ENCODE data around the gene ANO3.

The ANO3 gene

GRCh38 chr11:26698224-26698623, 366.3 kb downstream of the ANO3 start:
- Histone ChIP-seq H3K4me1 (ENCODE audit: control insufficient read depth, low read depth, low read length) (no peaks in the 10 kb centered on the region), H3K27ac (ENCODE audit: low read length) (no peak overlapping the region), H3K36me3 (ENCODE audit: control insufficient read depth, low read depth, low read length) (no peaks in the 10 kb centered on the region), H3K4me3 (ENCODE audit: low read length) (no peak overlapping the region), H3K27me3 (ENCODE audit: control insufficient read depth, insufficient read depth, low read length) (no peaks in the 10 kb centered on the region), H3K9ac (ENCODE audit: low read length) (no peak overlapping the region), H3K9me3 (ENCODE audit: control insufficient read depth, low read depth, low read length) (no peaks in the 10 kb centered on the region)

GRCh38 chr11:26700574-26701235, 368.8 kb downstream of the ANO3 start:
- no peaks in the 10 kb centered on the region for H3K4me1 ChIP-seq (ENCODE audit: control insufficient read depth, low read depth, low read length)
- no peaks in the 10 kb centered on the region for H3K9me3 ChIP-seq (ENCODE audit: control insufficient read depth, low read depth, low read length)
- H3K27ac ChIP-seq (ENCODE audit: low read length), result no peak overlapping the region
- no peaks in the 10 kb centered on the region for H3K36me3 ChIP-seq (ENCODE audit: control insufficient read depth, low read depth, low read length)
- H3K4me3 ChIP-seq (ENCODE audit: low read length), result no peak overlapping the region
- no peak overlapping the region for H3K9ac ChIP-seq (ENCODE audit: low read length)
- H3K27me3 ChIP-seq (ENCODE audit: control insufficient read depth, insufficient read depth, low read length), result no peaks in the 10 kb centered on the region

- Histone ChIP-seq H3K9ac (ENCODE audit: low read length) (no peak overlapping the region), H3K9me3 (ENCODE audit: control insufficient read depth, low read depth, low read length) (no peaks in the 10 kb centered on the region), H3K4me3 (ENCODE audit: low read length) (no peak overlapping the region), H3K27me3 (ENCODE audit: control insufficient read depth, insufficient read depth, low read length) (no peaks in the 10 kb centered on the region), H3K4me1 (ENCODE audit: control insufficient read depth, low read depth, low read length) (no peaks in the 10 kb centered on the region), H3K36me3 (ENCODE audit: control insufficient read depth, low read depth, low read length) (no peaks in the 10 kb centered on the region), H3K27ac (ENCODE audit: low read length) (no peak overlapping the region)
These were observed 370.5 kb downstream of the ANO3 start for GRCh38 chr11:26702406-26702805.

- H3K27me3 ChIP-seq (ENCODE audit: control insufficient read depth, insufficient read depth, low read length), result no peaks in the 10 kb centered on the region
- H3K9me3 ChIP-seq (ENCODE audit: control insufficient read depth, low read depth, low read length), result no peaks in the 10 kb centered on the region
- H3K4me1 ChIP-seq (ENCODE audit: control insufficient read depth, low read depth, low read length), result no peaks in the 10 kb centered on the region
- no peak overlapping the region for H3K4me3 ChIP-seq (ENCODE audit: low read length)
- no peak overlapping the region for H3K27ac ChIP-seq (ENCODE audit: low read length)
- H3K36me3 ChIP-seq (ENCODE audit: control insufficient read depth, low read depth, low read length), result no peaks in the 10 kb centered on the region
- no peak overlapping the region for H3K9ac ChIP-seq (ENCODE audit: low read length)
These were observed 371.7 kb downstream of the ANO3 start for GRCh38 chr11:26703411-26704191.

GRCh38 chr11:26704249-26704648, 372.3 kb downstream of the ANO3 start:
- Histone ChIP-seq H3K27me3 (ENCODE audit: control insufficient read depth, insufficient read depth, low read length) (no peaks in the 10 kb centered on the region), H3K4me3 (ENCODE audit: low read length) (no peak overlapping the region), H3K9ac (ENCODE audit: low read length) (no peak overlapping the region), H3K36me3 (ENCODE audit: control insufficient read depth, low read depth, low read length) (no peaks in the 10 kb centered on the region), H3K4me1 (ENCODE audit: control insufficient read depth, low read depth, low read length) (no peaks in the 10 kb centered on the region), H3K9me3 (ENCODE audit: control insufficient read depth, low read depth, low read length) (no peaks in the 10 kb centered on the region), H3K27ac (ENCODE audit: low read length) (no peak overlapping the region)

DNA sequence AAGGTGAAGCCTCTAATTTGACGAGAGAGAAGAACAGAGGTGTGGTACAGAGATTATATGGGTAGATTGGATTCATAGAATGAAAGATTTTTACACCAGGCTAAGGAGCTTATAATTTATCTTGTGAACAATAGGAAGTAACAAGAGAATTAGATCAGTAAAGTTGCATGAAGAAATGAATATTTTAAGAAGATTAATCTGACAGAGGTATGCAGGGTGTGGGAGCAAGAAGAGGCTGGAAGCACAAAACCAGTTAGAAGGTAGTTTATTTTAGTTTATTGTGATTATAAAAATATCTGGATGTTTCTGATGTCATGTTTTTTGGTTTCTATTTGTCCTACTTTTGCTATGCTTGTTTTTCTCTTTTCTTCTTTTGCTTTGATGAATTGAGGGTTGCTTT, 374.3 kb downstream of the ANO3 start:
- Histone ChIP-seq H3K27me3 (ENCODE audit: control insufficient read depth, insufficient read depth, low read length) (no peaks in the 10 kb centered on the region), H3K9me3 (ENCODE audit: control insufficient read depth, low read depth, low read length) (no peaks in the 10 kb centered on the region), H3K4me1 (ENCODE audit: control insufficient read depth, low read depth, low read length) (no peaks in the 10 kb centered on the region), H3K27ac (ENCODE audit: low read length) (no peak overlapping the region), H3K4me3 (ENCODE audit: low read length) (no peak overlapping the region), H3K9ac (ENCODE audit: low read length) (no peak overlapping the region), H3K36me3 (ENCODE audit: control insufficient read depth, low read depth, low read length) (no peaks in the 10 kb centered on the region)

DNA sequence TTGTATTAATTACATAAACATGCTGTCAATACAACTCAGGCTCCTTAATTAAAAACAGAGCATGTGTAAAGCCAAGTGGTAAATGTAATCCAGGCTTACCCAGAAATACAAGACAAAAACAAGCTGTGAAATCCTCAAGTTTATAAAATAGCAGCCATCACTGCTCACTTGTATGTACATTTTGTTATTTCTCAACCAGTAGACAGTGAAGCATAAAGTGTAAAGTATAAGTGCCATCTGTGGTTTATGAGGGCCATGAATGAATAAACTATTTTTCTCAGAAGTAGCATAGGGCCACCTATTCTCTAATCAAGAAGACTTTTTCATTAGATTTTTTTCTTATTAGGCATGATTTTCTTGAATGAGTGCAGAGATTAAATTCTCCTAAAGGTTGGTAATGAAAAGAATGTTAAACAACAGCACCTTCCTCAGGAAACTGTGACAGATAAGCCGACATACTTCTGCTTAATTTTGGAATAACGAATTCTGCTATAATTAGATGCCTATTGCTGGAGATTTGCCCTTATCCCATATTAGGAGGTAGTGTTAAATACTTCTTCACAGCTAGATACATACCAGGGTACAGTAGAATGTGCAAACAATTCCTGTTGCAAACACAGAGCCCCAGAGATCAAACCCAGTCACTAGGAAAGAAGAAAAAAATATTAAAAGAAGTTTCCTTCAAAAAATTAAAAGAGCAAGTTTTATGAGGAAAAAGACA, 377.0 kb downstream of the ANO3 start:
- H3K9ac ChIP-seq (ENCODE audit: low read length), result no peak overlapping the region
- H3K27me3 ChIP-seq (ENCODE audit: control insufficient read depth, insufficient read depth, low read length), result no peaks in the 10 kb centered on the region
- no peak overlapping the region for H3K4me3 ChIP-seq (ENCODE audit: low read length)
- H3K4me1 ChIP-seq (ENCODE audit: control insufficient read depth, low read depth, low read length), result no peaks in the 10 kb centered on the region
- H3K36me3 ChIP-seq (ENCODE audit: control insufficient read depth, low read depth, low read length), result no peaks in the 10 kb centered on the region
- H3K27ac ChIP-seq (ENCODE audit: low read length), result no peak overlapping the region
- no peaks in the 10 kb centered on the region for H3K9me3 ChIP-seq (ENCODE audit: control insufficient read depth, low read depth, low read length)

DNA sequence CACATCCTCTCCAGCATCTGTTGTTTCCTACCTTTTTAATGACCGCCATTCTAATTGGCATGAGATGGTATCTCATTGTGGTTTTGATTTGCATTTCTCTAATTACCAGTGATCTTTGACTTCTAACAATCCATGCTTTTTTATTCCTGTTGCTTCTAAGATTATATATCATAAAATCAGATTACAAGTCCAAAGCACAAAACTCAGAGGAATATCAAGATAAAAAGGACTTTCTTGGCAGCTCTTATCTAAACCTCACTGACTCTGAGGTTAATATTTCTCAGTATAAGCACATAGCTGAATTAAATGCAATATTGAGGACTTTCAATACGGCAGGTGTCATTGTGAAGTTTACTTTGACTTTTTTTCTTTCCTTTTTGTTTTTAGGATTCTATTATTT, 378.6 kb downstream of the ANO3 start:
- H3K36me3 ChIP-seq (ENCODE audit: control insufficient read depth, low read depth, low read length), result no peaks in the 10 kb centered on the region
- H3K27me3 ChIP-seq (ENCODE audit: control insufficient read depth, insufficient read depth, low read length), result no peaks in the 10 kb centered on the region
- H3K9me3 ChIP-seq (ENCODE audit: control insufficient read depth, low read depth, low read length), result no peaks in the 10 kb centered on the region
- no peak overlapping the region for H3K27ac ChIP-seq (ENCODE audit: low read length)
- no peak overlapping the region for H3K4me3 ChIP-seq (ENCODE audit: low read length)
- H3K9ac ChIP-seq (ENCODE audit: low read length), result no peak overlapping the region
- no peaks in the 10 kb centered on the region for H3K4me1 ChIP-seq (ENCODE audit: control insufficient read depth, low read depth, low read length)

DNA sequence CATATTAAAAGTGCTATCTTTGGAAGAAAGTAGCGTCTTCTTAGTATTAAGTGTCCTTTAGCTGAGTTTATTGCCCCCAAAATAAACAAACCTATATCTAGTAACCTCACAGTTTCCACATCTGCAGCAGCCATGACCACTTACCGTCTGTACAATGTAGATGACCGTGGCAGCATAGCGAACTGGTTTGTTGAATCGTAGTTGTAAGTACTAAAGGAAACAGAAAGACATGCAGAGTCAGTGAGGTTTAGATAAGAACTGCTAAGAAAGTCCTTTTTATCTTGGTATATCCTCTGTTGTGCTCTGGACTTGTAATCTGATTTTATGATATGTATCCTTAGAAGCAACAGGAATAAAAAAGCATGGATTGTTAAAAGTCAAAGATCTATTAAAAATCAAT, 380.6 kb downstream of the ANO3 start:
- H3K4me3 ChIP-seq (ENCODE audit: low read length), result no peak overlapping the region
- no peaks in the 10 kb centered on the region for H3K9me3 ChIP-seq (ENCODE audit: control insufficient read depth, low read depth, low read length)
- H3K4me1 ChIP-seq (ENCODE audit: control insufficient read depth, low read depth, low read length), result no peaks in the 10 kb centered on the region
- no peak overlapping the region for H3K27ac ChIP-seq (ENCODE audit: low read length)
- H3K36me3 ChIP-seq (ENCODE audit: control insufficient read depth, low read depth, low read length), result no peaks in the 10 kb centered on the region
- no peaks in the 10 kb centered on the region for H3K27me3 ChIP-seq (ENCODE audit: control insufficient read depth, insufficient read depth, low read length)
- no peak overlapping the region for H3K9ac ChIP-seq (ENCODE audit: low read length)
